ENCODE measurements around the gene CSMD2. TPM values are rescaled to one million over a fixed set of nuclear protein-coding genes. Genes with fewer than 3 reads are reported as not detected.

Gene CSMD2
- total and polyA plus RNA-seq, 2 experiments from 2014 or later = 5.3 to 16.6 TPM

GRCh38 chr1:33824971-33825370 is 340.1 kb downstream of the CSMD2 start (continued):
- no peak for TF ChIP-seq REST (IDR thresholded peaks at IDR 0.05; ENCODE audit: unreplicated experiment)
- no peak for TF ChIP-seq EZH2phosphoT487 (IDR thresholded peaks at IDR 0.05; ENCODE audit: unreplicated experiment)
- no peak for TF ChIP-seq EZH2 (IDR thresholded peaks at IDR 0.05; ENCODE audit: low read depth, unreplicated experiment)
- no peak for TF ChIP-seq STAT1 (IDR thresholded peaks at IDR 0.05; ENCODE audit: unreplicated experiment)
- TF ChIP-seq ZNF331 (CRISPR knock-in tag; IDR thresholded peaks at IDR 0.05; ENCODE audit: low read depth) = no peak
- no peak for TF ChIP-seq CREB1 (CRISPR knock-in tag; IDR thresholded peaks at IDR 0.05; ENCODE audit: low read depth)
- TF ChIP-seq ETS1 (IDR thresholded peaks at IDR 0.05) = no peak
- no peak for TF ChIP-seq JUNB (IDR thresholded peaks at IDR 0.05; ENCODE audit: unreplicated experiment)

- Histone ChIP-seq H3K27me3 (ENCODE audit: insufficient read depth) (no peaks in the 10 kb centered on the region), H3K4me3 (no peak overlapping the region), H3K4me1 (ENCODE audit: insufficient read depth) (no peaks in the 10 kb centered on the region), H2AFZ (no peak overlapping the region), H4K20me1 (replicated peaks; ENCODE audit: insufficient read depth) (no peaks in the 10 kb centered on the region), H3K4me2 (no peak overlapping the region), H3K79me2 (replicated peaks; ENCODE audit: insufficient read depth) (no peaks in the 10 kb centered on the region), H3K9me2 (ENCODE audit: insufficient read depth) (0 out of 2 replicates have a peak, but pooled peaks cover 4% of the 10 kb centered on the region), H3F3A (replicated peaks; ENCODE audit: low read depth) (no peaks in the 10 kb centered on the region), H3K27ac (ENCODE audit: low read depth) (no peak overlapping the region), H3K36me3 (ENCODE audit: insufficient read depth) (no peaks in the 10 kb centered on the region; the same call in 1 of the 2 replicates)
- H3K9me3 Mint-ChIP-seq = peaks cover 25% of the 10 kb centered on the region
- H3K36me3 Mint-ChIP-seq (ENCODE audit: low read depth) = peaks cover 52% of the 10 kb centered on the region
- no peak for TF ChIP-seq ZNF114 (CRISPR knock-in tag; IDR thresholded peaks at IDR 0.05)
- H3K4me3 Mint-ChIP-seq = no peak overlapping the region
- no peak overlapping the region for H3K27ac Mint-ChIP-seq
- ATAC-seq (no peak), DNase-seq (ENCODE audit: low spot score) (no peak)
- H3K4me1 Mint-ChIP-seq = no peaks in the 10 kb centered on the region; the same call in 2 of the 3 replicates
- H3K27me3 Mint-ChIP-seq (ENCODE audit: insufficient read depth, low read depth, poor library complexity) = peaks cover 5% of the 10 kb centered on the region
Observed at GRCh38 chr1:33824321-33824720, 340.7 kb downstream of the CSMD2 start.

- H3K9me3 Mint-ChIP-seq = peaks cover 20% of the 10 kb centered on the region
- H3K4me1 Mint-ChIP-seq = no peaks in the 10 kb centered on the region; the same call in 2 of the 3 replicates
- no peak for ATAC-seq
- TF ChIP-seq STAT1 (IDR thresholded peaks at IDR 0.05; ENCODE audit: unreplicated experiment) (no peak), ETS1 (IDR thresholded peaks at IDR 0.05) (no peak), EZH2 (IDR thresholded peaks at IDR 0.05; ENCODE audit: low read depth, unreplicated experiment) (no peak), JUNB (IDR thresholded peaks at IDR 0.05; ENCODE audit: unreplicated experiment) (no peak), EZH2phosphoT487 (IDR thresholded peaks at IDR 0.05; ENCODE audit: unreplicated experiment) (no peak), CTCF (conservative IDR thresholded peaks at IDR 0.05; ENCODE audit: low read depth in 2 of 2) (no peak), CREB1 (CRISPR knock-in tag; IDR thresholded peaks at IDR 0.05; ENCODE audit: low read depth) (no peak), ZNF114 (CRISPR knock-in tag; IDR thresholded peaks at IDR 0.05) (no peak), NANOG (IDR thresholded peaks at IDR 0.05; ENCODE audit: borderline replicate concordance) (no peak), ZNF331 (CRISPR knock-in tag; IDR thresholded peaks at IDR 0.05; ENCODE audit: low read depth) (no peak), POLR2AphosphoS5 (IDR thresholded peaks at IDR 0.05; ENCODE audit: low read depth) (no peak)
Observed at GRCh38 chr1:33823830-33824229, 341.2 kb downstream of the CSMD2 start.

More at GRCh38 chr1:33823830-33824229, 341.2 kb downstream of the CSMD2 start:
- H3K36me3 ChIP-seq (ENCODE audit: insufficient read depth) = no peaks in the 10 kb centered on the region; the same call in 1 of the 2 replicates
- no peak overlapping the region for H2AFZ ChIP-seq
- Mint-ChIP-seq H3K36me3 (ENCODE audit: low read depth) (peaks cover 47% of the 10 kb centered on the region), H3K27me3 (ENCODE audit: insufficient read depth, low read depth, poor library complexity) (peaks cover 5% of the 10 kb centered on the region), H3K27ac (no peak overlapping the region), H3K4me3 (no peak overlapping the region)
- DNase-seq (ENCODE audit: low spot score) = no peak
- 0 out of 2 replicates have a peak, but pooled peaks cover 4% of the 10 kb centered on the region for H3K9me2 ChIP-seq (ENCODE audit: insufficient read depth)
- no peaks in the 10 kb centered on the region for H3F3A ChIP-seq (replicated peaks; ENCODE audit: low read depth)
- no peak overlapping the region for H3K27ac ChIP-seq (ENCODE audit: low read depth)
- no peak overlapping the region for H3K4me2 ChIP-seq
- H3K79me2 ChIP-seq (replicated peaks; ENCODE audit: insufficient read depth) = no peaks in the 10 kb centered on the region
- no peaks in the 10 kb centered on the region for H3K27me3 ChIP-seq (ENCODE audit: insufficient read depth)
- H3K4me3 ChIP-seq = no peak overlapping the region
- H4K20me1 ChIP-seq (replicated peaks; ENCODE audit: insufficient read depth) = no peaks in the 10 kb centered on the region
- no peaks in the 10 kb centered on the region for H3K4me1 ChIP-seq (ENCODE audit: insufficient read depth)
